GM10266 (cell line): ENCODE results near the gene SH3TC2.

ENCODE experiments used
- DNase-seq: peaks from one replicate; pipeline ENCODE4 v3.0.0; 2012; ENCODE audit errors: extremely low spot score
- TF ChIP-seq, protein P1 (sequence below): IDR thresholded peaks from 2 replicates; pipeline ENCODE4 v1.5.1; 2012; ENCODE audit warnings: mild to moderate bottlenecking, low read depth; ENCODE audit not compliant: control insufficient read depth, insufficient read depth; ENCODE audit errors: missing control alignments

The SH3TC2 gene

GRCh38 chr5:149022200-149022599 is 40.7 kb downstream of the SH3TC2 start:
- TF ChIP-seq, protein P1, sequence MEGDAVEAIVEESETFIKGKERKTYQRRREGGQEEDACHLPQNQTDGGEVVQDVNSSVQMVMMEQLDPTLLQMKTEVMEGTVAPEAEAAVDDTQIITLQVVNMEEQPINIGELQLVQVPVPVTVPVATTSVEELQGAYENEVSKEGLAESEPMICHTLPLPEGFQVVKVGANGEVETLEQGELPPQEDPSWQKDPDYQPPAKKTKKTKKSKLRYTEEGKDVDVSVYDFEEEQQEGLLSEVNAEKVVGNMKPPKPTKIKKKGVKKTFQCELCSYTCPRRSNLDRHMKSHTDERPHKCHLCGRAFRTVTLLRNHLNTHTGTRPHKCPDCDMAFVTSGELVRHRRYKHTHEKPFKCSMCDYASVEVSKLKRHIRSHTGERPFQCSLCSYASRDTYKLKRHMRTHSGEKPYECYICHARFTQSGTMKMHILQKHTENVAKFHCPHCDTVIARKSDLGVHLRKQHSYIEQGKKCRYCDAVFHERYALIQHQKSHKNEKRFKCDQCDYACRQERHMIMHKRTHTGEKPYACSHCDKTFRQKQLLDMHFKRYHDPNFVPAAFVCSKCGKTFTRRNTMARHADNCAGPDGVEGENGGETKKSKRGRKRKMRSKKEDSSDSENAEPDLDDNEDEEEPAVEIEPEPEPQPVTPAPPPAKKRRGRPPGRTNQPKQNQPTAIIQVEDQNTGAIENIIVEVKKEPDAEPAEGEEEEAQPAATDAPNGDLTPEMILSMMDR, result no peak
- DNase-seq, result no peak

GRCh38 chr5:149019679-149020078 is 43.2 kb downstream of the SH3TC2 start:
- no peak for DNase-seq
- TF ChIP-seq, protein P1, result no peak

- DNase-seq, result no peak
- TF ChIP-seq, protein P1, result no peak
Measured at GRCh38 chr5:149018909-149019443, 43.9 kb downstream of the SH3TC2 start.

DNA sequence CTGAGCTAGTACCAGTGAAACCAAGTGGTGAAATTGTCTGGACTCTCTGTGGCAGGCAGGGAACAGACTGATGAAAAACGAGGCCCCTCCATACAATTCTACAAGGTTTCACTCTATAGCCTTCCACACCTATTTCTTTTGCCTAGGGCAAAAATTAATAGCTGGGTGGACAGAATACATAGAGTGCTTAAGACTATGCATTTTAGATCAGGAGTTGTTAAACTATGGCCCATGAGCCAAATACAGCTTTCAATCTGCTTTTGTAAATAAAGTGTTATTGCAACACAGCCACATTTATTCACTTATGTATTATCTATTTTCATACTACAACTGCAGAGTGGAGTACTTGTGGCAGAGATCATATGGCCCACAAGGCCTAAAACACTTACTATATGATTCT is 45.2 kb downstream of the SH3TC2 start:
- TF ChIP-seq, protein P1, result no peak
- DNase-seq, result no peak

DNA sequence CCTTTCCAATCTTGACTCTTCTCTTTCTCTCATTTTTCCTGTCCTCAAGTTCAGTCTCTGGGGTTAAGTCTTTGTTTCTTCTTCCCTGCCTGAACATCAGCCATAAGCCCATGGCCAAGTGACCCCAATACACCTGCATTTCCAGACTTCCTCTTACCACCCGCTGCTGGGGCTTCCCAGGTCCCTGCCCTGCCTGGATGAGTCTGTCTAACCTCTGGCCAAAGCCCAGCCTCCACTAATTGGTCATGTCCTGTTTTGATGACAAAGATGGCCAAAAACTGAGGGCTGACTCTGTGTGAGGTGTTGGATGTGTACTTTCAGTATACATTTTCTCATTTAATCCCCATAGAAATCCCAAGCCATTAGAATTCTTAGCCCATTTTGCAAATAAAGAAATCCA is 47.3 kb downstream of the SH3TC2 start:
- no peak for DNase-seq
- TF ChIP-seq, protein P1, result no peak

GRCh38 chr5:149015126-149015525 is 47.7 kb downstream of the SH3TC2 start:
- TF ChIP-seq, protein P1, result no peak
- DNase-seq, result no peak

GRCh38 chr5:149014571-149015031 is 48.3 kb downstream of the SH3TC2 start:
- DNase-seq, result no peak
- TF ChIP-seq, protein P1, result no peak
